COLO829 (cell line): Measurements from ENCODE around the gene GLIPR1L1.

Source experiments
- DNase-seq: peaks from one replicate; pipeline ENCODE4 v3.0.0; 2012; ENCODE audit warnings: low spot score

The GLIPR1L1 gene

GRCh38 chr12:75350413-75350812, 15.9 kb downstream of the GLIPR1L1 start:
- DNase-seq: no peak

- DNase-seq: no peak
Measured at GRCh38 chr12:75354011-75354410, 19.5 kb downstream of the GLIPR1L1 start.

- no peak for DNase-seq
Measured at GRCh38 chr12:75360920-75361319, 26.4 kb downstream of the GLIPR1L1 start.

- no peak for DNase-seq
Measured at GRCh38 chr12:75361408-75361807, 26.9 kb downstream of the GLIPR1L1 start.

GRCh38 chr12:75364919-75365318, 30.4 kb downstream of the GLIPR1L1 start:
- no peak for DNase-seq

- no peak for DNase-seq
Measured at GRCh38 chr12:75366629-75367028, 32.2 kb downstream of the GLIPR1L1 start.

GRCh38 chr12:75374971-75375370, 40.5 kb downstream of the GLIPR1L1 start:
- DNase-seq: no peak

- no peak for DNase-seq
Measured at GRCh38 chr12:75378354-75378753, 43.9 kb downstream of the GLIPR1L1 start.

GRCh38 chr12:75389061-75389460, 54.6 kb downstream of the GLIPR1L1 start:
- DNase-seq: no peak

- DNase-seq: no peak
Measured at GRCh38 chr12:75389706-75390105, 55.2 kb downstream of the GLIPR1L1 start.

GRCh38 chr12:75390156-75390898, 55.9 kb downstream of the GLIPR1L1 start:
- no peak for DNase-seq

GRCh38 chr12:75390899-75391538, 56.5 kb downstream of the GLIPR1L1 start, which contains the start of gene GLIPR1L2:
Gene GLIPR1L2, plus strand, starts transcription at chr12:75391089. Its CDS starts 28 bp downstream, at chr12:75391117.
- peak; percentile 55 for DNase-seq

GRCh38 chr12:75404231-75404630, 69.8 kb downstream of the GLIPR1L1 start:
- DNase-seq: no peak

GRCh38 chr12:75407683-75408082, 73.2 kb downstream of the GLIPR1L1 start:
- DNase-seq: no peak

GRCh38 chr12:75409830-75410229, 75.4 kb downstream of the GLIPR1L1 start:
- DNase-seq: no peak

- DNase-seq: no peak
Measured at GRCh38 chr12:75414671-75415070, 80.2 kb downstream of the GLIPR1L1 start.

GRCh38 chr12:75419841-75420240, 85.4 kb downstream of the GLIPR1L1 start:
- no peak for DNase-seq
